Heart left ventricle (tissue), 13 donors: Measurements from ENCODE around the gene HP.

Experiments
- CTCF ChIP-seq, 12 donors: fragments of 200-600 bp; sonication (generic) in 4 of 12; IDR thresholded peaks; one replicate each; pipeline versions ENCODE4 v1.5.0 to v1.8.0; 2018 to 2022; ENCODE audit warnings: antibody characterized with exemption in 12 of 12, mild to moderate bottlenecking in 5 of 12
- POLR2A ChIP-seq, 2 donors: fragments of 450-650 bp; IDR thresholded peaks; one replicate each; pipeline ENCODE4 v1.6.1; 2017; ENCODE audit warnings: antibody characterized with exemption in 2 of 2, mild to moderate bottlenecking in 2 of 2, moderate library complexity in 2 of 2
- donor health status: ischemic (EF 13 %, LVEDD 7.1; RV severe dilation, severe dysfunction).
- donor health status: DM: no; HTN: yes; CAD: no.
- donor health status: DM: no; HTN: no; CAD: no.
- donor health status: ischemic (EF 25% LVEDD 6.9; RV normal size, moderate dysfunction).
- donor health status: ischemic (EF 25% LVEDD 5.7; RV mildly dilated, moderate dysfunction).
- donor health status: ischemic (EF 35%, LVEDD 5.7; RV mildly dilated, moderate dysfunction).
- donor health status: nonischemic (EF 11% LVEDD 7.7; RV severe dilation, severe dysfunction).
- donor health status: DM: yes; HTN: yes; CAD: no.
- donor health status: PGD.
- donor health status: ischemic (EF 29% LVEDD 5.4; RV normal size, mild dysfunction).
- donor health status: nonischemic (EF 23%, LVEDD 6.1; RV moderate dilation, normal function).

GRCh38 chr16:72043058-72043457 lies 11.2 kb upstream of the HP start:
- no peak for TF ChIP-seq CTCF (IDR thresholded peaks at IDR 0.05)
- TF ChIP-seq POLR2A (IDR thresholded peaks at IDR 0.05), result no peak
